Measurements from ENCODE around the gene TRDN.

DNA sequence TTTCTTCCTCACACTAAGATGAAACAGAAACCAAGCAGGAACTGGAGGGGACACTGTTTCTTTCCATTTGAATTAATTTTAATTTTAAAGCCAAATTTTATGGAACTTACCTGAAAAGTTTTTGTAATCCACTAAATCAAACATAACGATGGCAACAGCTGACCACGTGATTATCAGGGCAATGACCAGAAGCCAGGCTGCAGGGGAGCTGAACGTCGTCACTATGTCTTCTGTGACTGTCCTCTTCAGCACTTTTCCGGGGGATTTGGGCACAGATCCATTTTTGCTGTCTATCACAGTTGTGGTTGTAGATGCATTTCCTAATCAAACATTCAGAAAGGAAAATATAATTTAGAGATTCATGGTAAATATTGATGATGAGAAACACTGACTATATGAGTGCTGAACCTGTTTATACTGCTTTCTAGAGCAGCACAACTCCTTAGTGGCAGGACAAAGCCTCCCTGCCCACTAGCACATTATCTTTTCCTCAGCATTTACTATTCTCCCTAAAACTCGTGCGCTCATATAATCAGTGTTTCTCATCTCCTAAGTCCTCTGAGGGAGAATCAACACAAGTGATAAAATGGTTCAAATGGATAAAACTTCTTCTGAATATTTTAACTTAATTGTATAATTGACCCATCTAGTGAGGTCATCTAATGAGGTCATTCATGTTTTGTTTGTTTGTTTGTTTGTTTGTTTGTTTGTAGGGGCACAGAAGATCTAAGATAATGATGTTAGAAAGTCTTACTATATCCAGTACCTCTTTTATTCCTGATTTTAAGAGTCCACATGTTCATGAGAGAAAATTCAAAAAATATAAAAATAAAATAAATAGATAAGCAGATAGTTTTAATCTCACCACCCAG is 65.7 kb downstream of the TRDN start:
- TF ChIP-seq, protein P1, sequence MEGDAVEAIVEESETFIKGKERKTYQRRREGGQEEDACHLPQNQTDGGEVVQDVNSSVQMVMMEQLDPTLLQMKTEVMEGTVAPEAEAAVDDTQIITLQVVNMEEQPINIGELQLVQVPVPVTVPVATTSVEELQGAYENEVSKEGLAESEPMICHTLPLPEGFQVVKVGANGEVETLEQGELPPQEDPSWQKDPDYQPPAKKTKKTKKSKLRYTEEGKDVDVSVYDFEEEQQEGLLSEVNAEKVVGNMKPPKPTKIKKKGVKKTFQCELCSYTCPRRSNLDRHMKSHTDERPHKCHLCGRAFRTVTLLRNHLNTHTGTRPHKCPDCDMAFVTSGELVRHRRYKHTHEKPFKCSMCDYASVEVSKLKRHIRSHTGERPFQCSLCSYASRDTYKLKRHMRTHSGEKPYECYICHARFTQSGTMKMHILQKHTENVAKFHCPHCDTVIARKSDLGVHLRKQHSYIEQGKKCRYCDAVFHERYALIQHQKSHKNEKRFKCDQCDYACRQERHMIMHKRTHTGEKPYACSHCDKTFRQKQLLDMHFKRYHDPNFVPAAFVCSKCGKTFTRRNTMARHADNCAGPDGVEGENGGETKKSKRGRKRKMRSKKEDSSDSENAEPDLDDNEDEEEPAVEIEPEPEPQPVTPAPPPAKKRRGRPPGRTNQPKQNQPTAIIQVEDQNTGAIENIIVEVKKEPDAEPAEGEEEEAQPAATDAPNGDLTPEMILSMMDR (IDR thresholded peaks at IDR 0.05), result no peak
- TF ChIP-seq POLR2A (IDR thresholded peaks at IDR 0.05), result no peak
